Motor neuron (in vitro differentiated cells): ENCODE data around the gene SLC25A18. TPM values are rescaled to one million over a fixed set of nuclear protein-coding genes. Genes with fewer than 3 reads are reported as not detected.
A peak's percentile ranks its signal among the peaks of the same experiment; 100 is the strongest.

Experiments
- ATAC-seq, 8 experiments: fragments of 200-7000 bp; cut with Tn5 transposase; replicated peaks in 6 of 8; 2 replicates each; pipeline ENCODE4 v1.8.0; 2021; ENCODE audit warnings: mild to moderate bottlenecking in 8 of 8, moderate library complexity in 8 of 8
- H3K27ac ChIP-seq, 2 donors: fragments of 250-450 bp; sonication (Bioruptor Pico); 2 replicates each; pipeline ENCODE4 v1.9.0; 2021; ENCODE audit warnings: antibody characterized with exemption in 2 of 2, mild to moderate bottlenecking in 2 of 2, moderate library complexity in 1 of 2
- H3K4me1 ChIP-seq, 2 donors: fragments of 250-450 bp; sonication (Bioruptor Pico); replicated peaks in 1 of 2; 2 replicates each; pipeline ENCODE4 v1.6.1; 2021; ENCODE audit warnings: antibody characterized with exemption in 2 of 2, mild to moderate bottlenecking in 2 of 2, moderate library complexity in 1 of 2
- H3K4me3 ChIP-seq, 5 donors: fragments of 250-450 bp; sonication (Bioruptor Pico); 2 replicates each; pipeline ENCODE4 v1.9.0; 2021; ENCODE audit warnings: antibody characterized with exemption in 5 of 5, mild to moderate bottlenecking in 5 of 5, moderate library complexity in 4 of 5
- WGBS, 10 experiments: fragments of 450-650 bp; shearing (Covaris generic); methylation state at CpG; one replicate each; pipeline ENCODE4 v1.0.0; 2022; 5-methylcytosine and 5-hydroxymethylcytosine counted together
- in situ Hi-C, 9 experiments: fragments of 400-800 bp; cut with MboI; loops; one replicate each; pipeline ENCODE4 v1.15.0; 2021; ENCODE audit warnings: low sequenced_read_pairs in 9 of 9, low pct_unique_long_range_greater_than_20kb in 2 of 9; ENCODE audit not compliant: unreplicated experiment in 9 of 9
- total RNA-seq, 8 experiments: library from RNA; unstranded; fragments of 300-600 nt; gene quantifications; 2 replicates each; pipeline versions ENCODE4 v1.2.3 to v1.2.4, GENCODE V29; 2022

Gene SLC25A18
- total RNA-seq, 8 experiments from 2014 or later, result 0.63 to 2.1 (median 1.3) TPM

- no peak overlapping the region for H3K27ac ChIP-seq
- H3K4me3 ChIP-seq, result no peak overlapping the region
- in situ Hi-C loops, result loop anchor here in 1 of 9 experiments (25.0 kb wide), 1 partner anchor 112 kb away; no protein-coding TSS in a partner anchor
- ATAC-seq, result no peak
- peaks cover 0 to 16% of the 10 kb centered on the region in 2 donors for H3K4me1 ChIP-seq
- 8 to 92% (median 40%) methylated on average over 1 to 4 of the region's 4 CpGs; no CpG with 5 or more reads in 3 of the 10 experiments for WGBS, 10 experiments
Measured at GRCh38 chr22:17575681-17576080, 12.4 kb downstream of the SLC25A18 start.

- 0 to 85% (median 50%) methylated on average over 2 to 5 of the region's 6 CpGs; no CpG with 5 or more reads in 3 of the 10 experiments for WGBS, 10 experiments
- Histone ChIP-seq H3K4me3 (no peak overlapping the region), H3K27ac (no peak overlapping the region), H3K4me1 (peaks cover 0 to 10% of the 10 kb centered on the region in 2 donors)
- in situ Hi-C loops, result loop anchor here in 1 of 9 experiments (25.0 kb wide), 1 partner anchor 111 kb away; no protein-coding TSS in a partner anchor
- ATAC-seq, result peak in 7 of 8 experiments; percentile 17 to 95 (median 60)
Measured at GRCh38 chr22:17576470-17576869, 13.2 kb downstream of the SLC25A18 start.

- peak in 5 of 8 experiments; percentile 4 to 83 (median 71) for ATAC-seq
- H3K27ac ChIP-seq, result no peak overlapping the region
- in situ Hi-C loops, result loop anchor here in 1 of 9 experiments (25.0 kb wide), 1 partner anchor 109 kb away; no protein-coding TSS in a partner anchor
- H3K4me1 ChIP-seq, result peaks cover 0 to 10% of the 10 kb centered on the region in 2 donors
- 40 to 100% (median 83%) methylated on average over 1 to 5 of the region's 11 CpGs; no CpG with 5 or more reads in 3 of the 10 experiments for WGBS, 10 experiments
- H3K4me3 ChIP-seq, result no peak overlapping the region
Measured at GRCh38 chr22:17578136-17578754, 14.9 kb downstream of the SLC25A18 start.

- 29 to 100% (median 95%) methylated on average over 1 to 5 of the region's 14 CpGs; no CpG with 5 or more reads in 4 of the 10 experiments for WGBS, 10 experiments
Measured at GRCh38 chr22:17579535-17579981, 16.3 kb downstream of the SLC25A18 start.

GRCh38 chr22:17580441-17581031 is 17.2 kb downstream of the SLC25A18 start:
- ATAC-seq, result peak in 2 of 8 experiments; percentile 4 to 20
- in situ Hi-C loops, result loop anchor here in 1 of 9 experiments (25.0 kb wide), 1 partner anchor 107 kb away; no protein-coding TSS in a partner anchor
- 15 to 67% (median 40%) methylated on average over 1 to 5 of the region's 15 CpGs; no CpG with 5 or more reads in 5 of the 10 experiments for WGBS, 10 experiments
- H3K27ac ChIP-seq, result no peak overlapping the region
- peaks cover 0 to 3% of the 10 kb centered on the region in 2 donors for H3K4me1 ChIP-seq
- no peak overlapping the region for H3K4me3 ChIP-seq

More at GRCh38 chr22:17579535-17579981, 16.3 kb downstream of the SLC25A18 start:
- Histone ChIP-seq H3K4me1 (peaks cover 0 to 10% of the 10 kb centered on the region in 2 donors), H3K4me3 (no peak overlapping the region), H3K27ac (no peak overlapping the region)
- ATAC-seq, result no peak
- in situ Hi-C loops, result loop anchor here in 1 of 9 experiments (25.0 kb wide), 1 partner anchor 108 kb away; no protein-coding TSS in a partner anchor

- no peak overlapping the region for H3K27ac ChIP-seq
- 67 to 85% methylated on average over 4 to 5 of the region's 21 CpGs; no CpG with 5 or more reads in 8 of the 10 experiments for WGBS, 10 experiments
- H3K4me3 ChIP-seq, result no peak overlapping the region
- peaks cover 0 to 2% of the 10 kb centered on the region in 2 donors for H3K4me1 ChIP-seq
- no peak for ATAC-seq
- in situ Hi-C loops, result loop anchor here in 1 of 9 experiments (25.0 kb wide), 1 partner anchor 106 kb away; no protein-coding TSS in a partner anchor
Measured at GRCh38 chr22:17581056-17581455, 17.8 kb downstream of the SLC25A18 start.

- WGBS, 10 experiments, result 73 to 100% (median 91%) methylated on average over 3 to 9 of the region's 17 CpGs; no CpG with 5 or more reads in 4 of the 10 experiments
- in situ Hi-C loops, result loop anchor here in 1 of 9 experiments (25.0 kb wide), 1 partner anchor 106 kb away; no protein-coding TSS in a partner anchor
Measured at GRCh38 chr22:17581631-17582030, 18.3 kb downstream of the SLC25A18 start.

GRCh38 chr22:17583151-17583550 is 19.9 kb downstream of the SLC25A18 start:
- peaks cover 0 to 2% of the 10 kb centered on the region in 2 donors for H3K4me1 ChIP-seq
- H3K27ac ChIP-seq, result no peak overlapping the region
- H3K4me3 ChIP-seq, result no peak overlapping the region
- ATAC-seq, result no peak
- 42 to 100% (median 93%) methylated on average over 1 to 5 of the region's 10 CpGs; no CpG with 5 or more reads in 5 of the 10 experiments for WGBS, 10 experiments
- in situ Hi-C loops, result loop anchor here in 1 of 9 experiments (25.0 kb wide), 1 partner anchor 104 kb away; no protein-coding TSS in a partner anchor

More at GRCh38 chr22:17581631-17582030, 18.3 kb downstream of the SLC25A18 start:
- no peak for ATAC-seq
- Histone ChIP-seq H3K4me3 (no peak overlapping the region), H3K4me1 (peaks cover 0 to 2% of the 10 kb centered on the region in 2 donors), H3K27ac (no peak overlapping the region)

GRCh38 chr22:17586831-17587440 is 23.6 kb downstream of the SLC25A18 start:
- Histone ChIP-seq H3K27ac (no peak overlapping the region), H3K4me3 (no peak overlapping the region), H3K4me1 (no peaks in the 10 kb centered on the region)
- in situ Hi-C loops, result loop anchor here in 1 of 9 experiments (25.0 kb wide), 1 partner anchor 100 kb away; no protein-coding TSS in a partner anchor
- ATAC-seq, result peak in 1 of 8 experiments; percentile 9
- 40 to 100% (median 77%) methylated on average over 1 to 10 of the region's 14 CpGs; no CpG with 5 or more reads in 1 of the 10 experiments for WGBS, 10 experiments

GRCh38 chr22:17587629-17588028 is 24.3 kb downstream of the SLC25A18 start:
- no peak overlapping the region for H3K27ac ChIP-seq
- no peaks in the 10 kb centered on the region for H3K4me1 ChIP-seq
- no peak overlapping the region for H3K4me3 ChIP-seq
- in situ Hi-C loops, result loop anchor here in 1 of 9 experiments (25.0 kb wide), 1 partner anchor 100 kb away; no protein-coding TSS in a partner anchor
- peak in 6 of 8 experiments; percentile 26 to 72 (median 50) for ATAC-seq
- 66 to 100% (median 87%) methylated on average over 1 to 9 of the region's 14 CpGs; no CpG with 5 or more reads in 4 of the 10 experiments for WGBS, 10 experiments

- Histone ChIP-seq H3K4me1 (no peaks in the 10 kb centered on the region), H3K27ac (no peak overlapping the region), H3K4me3 (no peak overlapping the region)
- in situ Hi-C loops, result loop anchor here in 1 of 9 experiments (25.0 kb wide), 1 partner anchor 99 kb away; no protein-coding TSS in a partner anchor
- 40 to 100% (median 97%) methylated on average over 1 to 11 of the region's 11 CpGs; no CpG with 5 or more reads in 2 of the 10 experiments for WGBS, 10 experiments
- no peak for ATAC-seq
Measured at GRCh38 chr22:17588606-17589005, 25.3 kb downstream of the SLC25A18 start.

GRCh38 chr22:17589810-17590375 is 26.6 kb downstream of the SLC25A18 start:
- in situ Hi-C loops, result loop anchor here in 1 of 9 experiments (25.0 kb wide), 1 partner anchor 97 kb away; no protein-coding TSS in a partner anchor
- 75 to 100% (median 90%) methylated on average over 2 to 5 of the region's 10 CpGs; no CpG with 5 or more reads in 3 of the 10 experiments for WGBS, 10 experiments
- ATAC-seq, result peak in 1 of 8 experiments; percentile 10
- no peaks in the 10 kb centered on the region for H3K4me1 ChIP-seq
- H3K27ac ChIP-seq, result no peak overlapping the region
- no peak overlapping the region for H3K4me3 ChIP-seq
